Suppressor macrophage (primary cell): Measurements from ENCODE around the gene WWC2.

ENCODE experiments used
- DNase-seq, 4 experiments: peaks; one replicate each; pipeline ENCODE4 v3.0.0-alpha.2; 2020 to 2022

Gene WWC2

DNA sequence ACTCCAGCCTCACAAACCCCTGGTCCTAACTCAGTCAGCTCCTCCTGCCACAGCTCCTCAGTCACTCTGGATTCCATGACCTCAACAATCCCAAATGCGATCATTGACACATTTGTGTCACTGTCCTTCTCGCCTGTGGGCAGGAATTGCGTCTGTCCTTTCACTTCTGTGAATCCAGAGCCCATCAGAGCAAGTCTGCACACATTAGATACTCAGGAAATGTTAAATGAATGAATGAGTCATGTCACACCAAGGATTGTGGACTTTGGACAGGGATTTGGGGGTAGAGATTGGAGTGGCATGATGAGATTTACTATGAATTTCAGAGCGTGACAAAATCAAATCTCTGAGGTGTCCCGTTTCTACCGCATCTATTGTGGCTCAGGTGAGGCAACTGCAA is 234.9 kb downstream of the WWC2 start:
- no peak for DNase-seq

DNA sequence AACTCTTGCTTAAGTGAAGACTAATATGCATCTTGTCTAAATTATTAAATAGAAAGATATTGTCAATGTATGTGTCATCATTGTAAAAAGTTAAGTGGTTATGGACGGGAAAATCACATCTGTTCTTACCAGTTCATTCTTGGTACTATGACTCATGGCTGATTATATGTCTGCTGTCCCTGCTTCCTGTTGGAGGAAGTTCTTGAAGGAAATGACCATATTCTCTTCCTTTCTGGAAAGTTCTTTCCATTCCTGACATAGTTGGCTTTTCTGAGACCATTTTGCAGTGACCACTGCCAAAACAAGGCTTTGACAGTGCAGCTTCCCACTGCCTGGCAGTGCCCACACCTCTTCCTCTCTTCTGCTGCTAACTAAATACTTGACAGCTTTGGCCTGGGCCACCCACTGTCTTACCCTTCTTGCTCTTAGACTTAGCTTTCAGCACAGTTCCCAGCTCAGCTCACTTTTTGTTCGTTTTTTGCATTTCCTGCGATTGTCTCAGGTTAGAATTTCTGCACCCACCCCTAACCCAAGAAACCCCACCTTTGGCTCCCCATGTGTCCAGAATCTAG is 236.4 kb downstream of the WWC2 start:
- peak in 2 of 4 experiments; percentile 20 to 37 for DNase-seq

DNA sequence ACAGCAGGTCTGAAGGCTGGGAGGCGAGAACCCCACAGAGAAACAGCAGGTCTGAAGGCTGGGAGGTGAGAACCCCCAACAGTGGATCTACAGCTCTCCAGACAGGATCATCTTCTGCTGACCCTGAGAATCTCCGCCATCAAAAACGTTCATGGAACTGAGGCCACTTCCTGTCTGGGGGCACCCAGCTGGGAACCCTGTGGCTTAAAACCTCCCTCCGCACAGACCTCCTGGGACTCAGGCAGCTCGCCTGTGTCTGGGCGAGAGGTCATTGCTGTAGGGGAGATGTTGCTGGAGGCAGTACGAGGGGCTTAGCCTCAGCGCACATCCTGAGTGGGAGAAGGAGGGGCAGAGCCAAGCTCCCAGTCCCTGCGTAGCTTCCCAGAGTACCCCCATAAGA is 238.3 kb downstream of the WWC2 start:
- no peak for DNase-seq

DNA sequence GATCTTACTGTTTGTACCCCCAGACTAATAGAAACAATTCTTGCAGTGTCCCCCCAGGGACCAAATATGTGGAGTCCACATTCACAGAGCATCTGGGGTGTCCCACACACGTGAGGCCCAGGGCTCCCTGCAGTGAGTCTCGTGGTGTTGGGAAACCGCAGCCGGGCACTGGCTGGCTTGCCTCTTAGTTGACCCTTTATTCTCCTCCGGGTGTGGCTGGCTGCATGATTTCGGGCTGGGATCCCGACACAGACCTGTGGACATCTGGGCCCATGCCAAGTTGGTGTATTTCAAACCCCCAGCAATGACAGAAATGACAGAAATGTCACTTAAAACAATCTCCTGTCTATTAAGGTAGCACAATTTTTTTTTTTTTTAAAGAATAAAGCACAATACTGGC is 238.8 kb downstream of the WWC2 start:
- no peak for DNase-seq

DNA sequence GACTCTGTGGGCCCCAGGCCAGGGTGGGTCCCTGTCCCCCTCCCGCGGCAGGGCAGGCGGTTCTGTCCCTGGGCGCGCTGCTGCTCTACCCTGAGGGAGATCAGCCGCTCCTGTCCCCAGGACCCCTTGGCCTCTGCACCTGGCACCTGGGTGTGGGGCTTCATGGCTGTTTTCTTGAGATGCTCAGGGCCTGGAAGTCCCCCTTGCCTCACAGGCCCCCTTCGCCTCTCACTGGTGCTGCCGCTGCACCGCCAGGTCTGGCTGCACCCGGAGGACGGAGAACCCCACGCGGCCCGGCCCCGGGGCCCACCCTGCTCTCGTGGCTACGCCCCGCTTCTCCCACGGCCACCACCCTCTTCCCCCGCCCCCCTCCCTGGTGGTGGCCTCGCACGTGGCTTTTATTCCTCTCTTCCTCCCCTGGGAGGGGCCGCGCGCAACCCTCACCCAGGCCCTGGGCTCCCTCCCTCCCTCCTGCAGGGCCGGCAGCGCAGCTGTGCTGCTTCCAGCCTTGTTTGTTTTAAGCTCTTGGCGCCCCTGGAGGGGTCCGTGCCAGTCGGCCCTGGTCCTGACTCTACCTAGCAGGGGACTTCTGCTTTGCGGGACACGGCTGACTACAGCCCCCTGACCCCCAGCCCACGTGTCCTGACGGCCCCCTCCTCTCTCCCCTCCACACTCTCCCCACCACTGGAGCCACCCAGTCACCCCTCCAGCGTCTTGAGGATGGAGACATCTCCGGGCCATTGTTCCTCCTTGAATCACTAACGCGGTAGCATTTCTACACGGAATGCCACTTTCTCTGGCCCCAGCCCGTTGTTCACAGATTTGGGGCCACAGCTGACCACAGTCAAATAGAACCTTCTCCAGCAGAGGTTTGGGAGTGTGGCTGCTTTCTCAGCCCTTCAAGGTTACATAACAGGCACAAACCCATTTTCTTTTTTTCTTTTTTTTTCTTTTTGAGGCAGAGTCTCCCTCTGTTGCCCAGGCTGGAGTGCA is 243.8 kb downstream of the WWC2 start:
- DNase-seq, result peak in 2 of 4 experiments; percentile 7 to 18

- DNase-seq, result no peak
These were observed 244.7 kb downstream of the WWC2 start for GRCh38 chr4:183343730-183344129.

DNA sequence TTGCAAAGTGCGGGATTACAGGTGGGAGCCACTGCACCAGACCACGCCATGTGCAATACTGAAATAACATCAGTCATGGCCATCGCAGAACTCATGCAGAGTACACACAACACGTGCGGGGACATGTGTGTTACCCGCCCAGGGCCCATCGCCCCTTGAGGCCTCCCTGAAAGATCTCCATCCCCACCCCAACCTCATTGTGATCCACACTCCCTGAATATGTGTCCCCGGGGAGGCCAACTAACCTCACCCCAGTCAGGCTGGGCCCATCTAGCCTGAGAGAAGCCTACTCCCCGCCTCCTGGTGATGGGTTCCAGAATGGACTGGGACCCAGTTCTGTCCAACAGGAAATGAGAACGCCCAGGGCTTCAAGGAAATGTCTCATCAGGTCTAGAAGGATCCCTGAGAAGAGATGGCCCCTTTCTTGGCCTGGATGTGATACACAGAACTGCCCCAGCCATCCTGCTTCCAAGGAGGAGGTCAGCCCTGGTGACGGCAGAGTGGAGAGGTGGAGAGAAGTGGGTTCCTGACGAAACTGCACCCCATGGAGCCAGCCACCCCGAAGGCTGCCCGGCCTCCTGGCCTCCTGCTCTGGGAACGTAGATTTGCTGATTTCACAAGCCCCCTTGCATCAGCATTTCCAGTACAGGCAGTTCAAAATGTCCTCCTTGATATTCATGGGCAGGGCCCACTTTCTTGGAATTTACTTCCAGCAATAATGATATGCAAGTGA is 245.6 kb downstream of the WWC2 start:
- DNase-seq, result no peak

DNA sequence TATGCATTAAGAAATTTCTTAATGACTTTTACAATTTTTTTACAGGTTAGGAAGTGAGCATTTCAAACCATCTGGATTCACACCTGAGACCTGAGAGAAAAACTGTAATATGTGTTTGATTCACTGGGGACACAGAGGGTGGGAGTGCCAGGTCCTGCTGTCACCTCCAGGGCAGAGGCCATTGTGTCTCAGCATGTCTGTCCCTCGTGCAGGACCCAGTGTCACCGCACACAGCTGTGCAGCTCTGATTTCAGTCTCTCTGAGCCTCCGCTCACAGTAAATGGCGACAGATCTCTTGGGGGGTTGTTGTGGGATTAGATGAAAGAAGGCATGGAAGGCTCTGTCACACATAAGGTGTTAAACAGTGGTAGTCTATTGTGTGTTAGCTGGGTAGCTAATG is 246.2 kb downstream of the WWC2 start:
- DNase-seq, result no peak

DNA sequence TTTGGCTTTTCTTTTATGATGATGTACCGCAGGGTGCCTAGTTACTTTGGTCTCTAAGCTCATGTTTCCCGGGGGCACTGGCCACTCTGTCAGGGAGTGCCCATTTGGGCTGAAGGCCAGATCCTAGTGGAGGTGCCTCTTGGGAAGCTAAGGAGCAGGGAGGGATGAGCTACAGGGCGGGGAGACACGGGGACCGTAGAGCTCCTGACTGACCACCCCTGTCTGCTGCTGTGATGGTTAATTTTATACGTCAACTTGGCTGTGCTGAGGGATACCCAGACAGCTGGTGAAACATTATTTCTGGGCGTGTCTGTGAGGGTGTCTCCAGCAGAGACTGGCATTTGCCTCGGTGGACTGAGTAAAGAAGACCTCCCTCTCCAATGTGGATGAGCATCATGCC is 248.1 kb downstream of the WWC2 start:
- DNase-seq, result no peak

GRCh38 chr4:183347566-183347965 is 248.5 kb downstream of the WWC2 start:
- no peak for DNase-seq

GRCh38 chr4:183348136-183348535 is 249.1 kb downstream of the WWC2 start:
- peak in 2 of 4 experiments; percentile 14 to 29 for DNase-seq

DNA sequence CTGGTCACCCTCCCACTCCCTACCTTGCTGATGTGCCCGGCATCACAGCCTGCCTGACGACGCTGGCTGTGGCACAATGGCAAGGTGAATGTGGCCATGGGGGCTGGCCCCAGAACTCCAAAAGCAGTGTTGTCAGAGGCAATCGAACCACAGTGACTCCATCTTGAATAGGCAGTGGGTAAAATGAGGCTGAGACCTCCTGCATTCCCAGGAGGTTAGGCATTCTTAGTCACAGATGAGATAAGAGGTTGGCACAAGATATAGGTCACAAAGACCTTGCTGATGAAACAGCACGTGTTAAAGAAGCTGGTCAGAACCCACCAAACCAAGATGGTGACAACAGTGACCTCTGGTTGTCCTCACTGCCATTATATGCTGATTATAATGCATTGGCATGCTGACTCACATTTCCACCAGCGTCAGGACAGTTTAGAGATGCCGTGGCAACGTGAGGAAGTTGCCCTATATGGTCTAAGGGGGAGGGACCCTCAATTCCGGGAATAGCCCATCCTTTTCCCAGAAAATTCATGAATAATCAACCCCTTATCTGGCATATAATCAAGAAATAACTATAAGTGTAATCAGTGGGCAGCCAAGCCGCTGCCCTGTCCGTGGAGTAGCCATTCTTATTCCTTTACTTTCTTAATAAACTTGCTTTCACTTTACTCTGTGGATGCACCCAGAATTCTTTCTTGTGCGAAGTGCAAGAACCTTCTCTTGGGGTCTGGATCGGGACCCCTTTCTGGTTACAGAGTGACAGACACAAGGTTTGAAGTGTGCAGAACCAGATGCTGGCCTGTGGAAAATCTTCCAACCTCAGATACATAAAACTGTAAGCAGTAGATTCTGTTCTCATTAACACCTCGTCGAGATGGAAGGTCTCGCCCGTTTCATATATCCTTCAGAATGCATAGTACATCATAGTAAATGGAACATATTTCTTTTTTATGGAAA is 249.9 kb downstream of the WWC2 start:
- DNase-seq, result peak; percentile 43 to 61 (median 46)

DNA sequence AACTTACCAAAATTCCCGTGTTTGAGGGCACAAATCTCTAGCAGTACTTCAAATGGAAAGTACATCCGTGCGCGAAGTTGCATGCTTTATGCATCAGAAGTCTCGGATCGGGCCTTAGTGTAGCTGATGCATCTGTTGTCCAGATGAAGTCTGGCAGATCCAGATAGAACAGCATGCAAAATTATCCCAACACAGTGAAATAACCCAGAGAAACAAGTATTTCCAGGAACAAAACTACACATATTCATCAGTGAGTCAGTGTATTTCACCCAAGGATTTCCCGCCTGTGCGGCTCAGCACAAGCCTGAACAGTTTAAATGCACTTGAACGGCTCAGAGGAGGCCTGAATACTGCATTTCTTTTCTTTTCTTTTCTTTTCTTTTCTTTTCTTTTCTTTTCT is 250.6 kb downstream of the WWC2 start:
- no peak for DNase-seq

GRCh38 chr4:183350317-183351071 is 251.4 kb downstream of the WWC2 start:
- DNase-seq, result no peak

GRCh38 chr4:183352546-183352945 is 253.5 kb downstream of the WWC2 start:
- DNase-seq, result no peak

DNA sequence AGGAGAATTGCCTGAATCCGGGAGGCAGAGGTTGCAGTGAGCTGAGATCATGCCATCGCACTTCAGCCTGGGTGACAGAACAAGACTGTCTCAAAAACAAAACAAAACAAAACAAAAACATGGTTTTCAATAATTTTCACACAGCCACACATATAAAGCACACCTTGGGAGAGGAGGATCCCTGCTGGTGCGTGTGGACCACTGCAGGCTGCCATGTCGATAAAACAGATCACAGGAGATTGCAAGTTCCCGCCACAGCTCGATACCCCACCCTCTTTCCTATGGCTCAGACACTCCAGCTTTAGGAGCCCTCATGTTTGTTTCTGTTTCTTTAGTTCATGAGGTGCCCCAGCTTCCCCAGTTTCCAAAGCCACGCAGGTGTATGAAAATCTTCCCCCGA is 254.5 kb downstream of the WWC2 start:
- no peak for DNase-seq

- no peak for DNase-seq
These were observed 255.2 kb downstream of the WWC2 start for GRCh38 chr4:183354219-183354618.

GRCh38 chr4:183355405-183355804 is 256.3 kb downstream of the WWC2 start:
- no peak for DNase-seq

- DNase-seq, result no peak
These were observed 257.2 kb downstream of the WWC2 start for GRCh38 chr4:183356173-183356830.

GRCh38 chr4:183356931-183357675 is 258.0 kb downstream of the WWC2 start:
- DNase-seq, result no peak
